T-helper 2 cell (primary cell): ENCODE measurements around the gene GPLD1.
"Not testable (repeated sequence)": the region's sequence is repeated elsewhere in the genome, so short reads cannot be mapped to it uniquely, and the experiment has no call there.

Experiments used
- DNase-seq, 5 experiments: peaks; one replicate each; pipeline versions ENCODE4 v3.0.0 to v3.0.0-alpha.2; 2012 to 2022
- total RNA-seq, 2 donors: gene quantifications; one replicate each; lab custom pipeline; 2026; lab: John Stamatoyannopoulos, UW

The GPLD1 gene, protein sequence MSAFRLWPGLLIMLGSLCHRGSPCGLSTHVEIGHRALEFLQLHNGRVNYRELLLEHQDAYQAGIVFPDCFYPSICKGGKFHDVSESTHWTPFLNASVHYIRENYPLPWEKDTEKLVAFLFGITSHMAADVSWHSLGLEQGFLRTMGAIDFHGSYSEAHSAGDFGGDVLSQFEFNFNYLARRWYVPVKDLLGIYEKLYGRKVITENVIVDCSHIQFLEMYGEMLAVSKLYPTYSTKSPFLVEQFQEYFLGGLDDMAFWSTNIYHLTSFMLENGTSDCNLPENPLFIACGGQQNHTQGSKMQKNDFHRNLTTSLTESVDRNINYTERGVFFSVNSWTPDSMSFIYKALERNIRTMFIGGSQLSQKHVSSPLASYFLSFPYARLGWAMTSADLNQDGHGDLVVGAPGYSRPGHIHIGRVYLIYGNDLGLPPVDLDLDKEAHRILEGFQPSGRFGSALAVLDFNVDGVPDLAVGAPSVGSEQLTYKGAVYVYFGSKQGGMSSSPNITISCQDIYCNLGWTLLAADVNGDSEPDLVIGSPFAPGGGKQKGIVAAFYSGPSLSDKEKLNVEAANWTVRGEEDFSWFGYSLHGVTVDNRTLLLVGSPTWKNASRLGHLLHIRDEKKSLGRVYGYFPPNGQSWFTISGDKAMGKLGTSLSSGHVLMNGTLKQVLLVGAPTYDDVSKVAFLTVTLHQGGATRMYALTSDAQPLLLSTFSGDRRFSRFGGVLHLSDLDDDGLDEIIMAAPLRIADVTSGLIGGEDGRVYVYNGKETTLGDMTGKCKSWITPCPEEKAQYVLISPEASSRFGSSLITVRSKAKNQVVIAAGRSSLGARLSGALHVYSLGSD
- 0.62 to 1.1 reads per million in 2 donors for total RNA-seq

DNA sequence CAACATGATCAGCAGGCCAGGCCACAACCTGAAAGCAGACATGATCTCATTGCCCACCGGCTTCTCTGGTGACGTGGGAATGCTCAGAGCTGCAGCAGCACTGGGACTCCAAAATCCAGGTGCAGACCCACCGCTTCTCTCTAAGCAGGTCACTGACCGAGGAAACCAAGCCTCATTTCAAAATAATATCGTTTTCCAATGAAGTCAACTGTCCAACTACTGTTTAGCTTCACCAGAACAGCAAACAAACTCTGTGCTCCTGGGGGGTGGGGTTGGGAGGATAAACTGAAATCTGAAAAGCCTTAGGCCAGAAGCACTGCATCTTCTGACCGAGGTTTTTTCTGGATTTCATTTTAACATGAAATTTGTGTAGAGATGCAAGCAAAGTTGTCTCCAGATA, at the start of gene GPLD1:
Gene GPLD1, minus strand, starts transcription at position 109 of the 400 bp plus-strand sequence. Its CDS starts 67 bp downstream, at position 42.
- no peak for DNase-seq

DNA sequence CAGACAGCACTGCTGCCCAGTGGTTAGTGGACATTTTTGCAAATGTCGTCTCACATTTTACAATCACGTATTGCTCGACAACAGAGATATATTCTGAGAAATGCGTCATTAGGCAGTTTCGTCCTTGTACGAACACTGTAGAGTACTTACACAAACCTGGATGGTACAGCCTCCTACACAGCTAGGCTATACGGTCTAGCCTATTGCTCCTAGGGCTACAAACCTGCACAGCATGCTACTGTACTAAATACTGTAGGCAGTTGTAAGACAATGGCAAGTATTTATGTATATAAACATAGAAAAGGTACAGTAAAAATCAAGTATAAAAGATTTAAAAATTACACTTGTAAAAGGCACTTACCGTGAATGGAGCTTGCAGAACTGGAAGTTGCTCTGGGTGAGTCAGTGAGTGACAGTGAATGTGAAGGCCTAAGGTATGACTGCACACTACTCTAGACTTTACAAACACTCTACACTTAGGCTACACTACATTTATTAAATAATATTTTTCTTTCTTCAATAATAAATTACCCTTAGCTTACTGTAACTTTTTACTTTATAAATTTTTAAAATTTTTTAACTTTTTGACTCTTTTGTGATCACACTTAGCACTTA, 48.5 kb upstream of the GPLD1 start:
- DNase-seq, result no peak

GRCh38 chr6:24537082-24537699, 47.8 kb upstream of the GPLD1 start:
- no peak for DNase-seq

- no peak for DNase-seq
Measured at GRCh38 chr6:24536466-24536865, 47.1 kb upstream of the GPLD1 start.

- no peak for DNase-seq
Measured at GRCh38 chr6:24535210-24535609, 45.8 kb upstream of the GPLD1 start.

DNA sequence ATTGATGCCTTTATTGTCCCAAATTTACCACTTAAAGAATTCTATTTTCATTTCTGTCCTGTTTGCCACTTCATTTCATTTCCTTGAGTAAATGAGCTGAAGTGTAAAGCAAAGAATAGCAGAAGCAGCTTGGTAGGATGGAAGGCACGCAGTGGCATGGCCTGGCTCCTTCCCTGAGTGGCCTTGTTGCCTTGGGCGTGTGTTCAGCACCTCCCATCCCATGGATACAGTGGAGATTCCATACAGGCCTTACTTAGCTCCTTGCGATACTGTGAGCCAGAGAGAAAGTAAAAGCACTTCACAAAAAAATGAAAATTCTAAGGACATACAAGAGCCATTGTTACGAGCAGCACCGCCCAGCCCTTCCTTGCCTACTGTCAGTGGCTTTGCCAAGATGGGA, 45.0 kb upstream of the GPLD1 start:
- DNase-seq, result no peak

DNA sequence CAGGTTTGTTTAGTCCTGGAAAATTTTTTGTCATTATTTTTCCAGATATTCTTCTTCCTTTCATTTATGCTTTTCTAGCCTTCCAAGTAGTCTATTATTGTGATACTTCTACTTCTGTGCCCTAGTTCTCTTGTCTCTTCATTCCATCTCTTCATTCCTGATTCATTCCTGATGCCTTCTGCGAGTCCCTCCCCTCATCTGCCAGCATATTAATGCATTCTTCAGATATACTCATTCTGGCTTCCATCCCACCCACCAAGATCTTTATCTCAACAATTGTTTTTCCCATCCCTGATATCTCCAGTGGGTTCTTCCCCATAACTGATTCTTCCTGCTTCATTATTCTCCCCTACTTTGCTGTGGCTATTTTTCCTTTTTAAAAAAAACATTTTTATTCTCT, 40.6 kb upstream of the GPLD1 start:
- no peak for DNase-seq

- DNase-seq, result peak in 1 of 5 experiments; percentile 51
Measured at GRCh38 chr6:24524805-24525204, 35.4 kb upstream of the GPLD1 start.

DNA sequence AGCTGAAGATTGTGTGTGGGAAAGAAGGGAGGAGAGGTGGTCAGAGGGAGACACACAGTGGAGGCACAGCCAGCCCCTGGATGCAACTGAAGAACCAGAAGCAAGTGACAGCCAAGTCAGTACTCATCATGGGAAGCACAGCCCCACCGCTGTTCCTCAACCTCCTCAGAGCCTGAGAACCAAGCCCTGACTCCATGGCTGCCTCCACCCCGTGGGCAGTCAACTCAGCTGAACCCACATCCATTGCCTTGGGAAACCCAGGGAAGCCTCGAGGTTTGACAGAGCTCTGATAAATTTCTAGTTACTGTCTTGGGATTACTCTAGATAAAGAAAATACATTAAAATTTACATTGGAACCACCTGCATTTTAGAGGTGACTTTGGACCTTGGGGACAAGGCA, 35.0 kb upstream of the GPLD1 start:
- DNase-seq, result no peak

DNA sequence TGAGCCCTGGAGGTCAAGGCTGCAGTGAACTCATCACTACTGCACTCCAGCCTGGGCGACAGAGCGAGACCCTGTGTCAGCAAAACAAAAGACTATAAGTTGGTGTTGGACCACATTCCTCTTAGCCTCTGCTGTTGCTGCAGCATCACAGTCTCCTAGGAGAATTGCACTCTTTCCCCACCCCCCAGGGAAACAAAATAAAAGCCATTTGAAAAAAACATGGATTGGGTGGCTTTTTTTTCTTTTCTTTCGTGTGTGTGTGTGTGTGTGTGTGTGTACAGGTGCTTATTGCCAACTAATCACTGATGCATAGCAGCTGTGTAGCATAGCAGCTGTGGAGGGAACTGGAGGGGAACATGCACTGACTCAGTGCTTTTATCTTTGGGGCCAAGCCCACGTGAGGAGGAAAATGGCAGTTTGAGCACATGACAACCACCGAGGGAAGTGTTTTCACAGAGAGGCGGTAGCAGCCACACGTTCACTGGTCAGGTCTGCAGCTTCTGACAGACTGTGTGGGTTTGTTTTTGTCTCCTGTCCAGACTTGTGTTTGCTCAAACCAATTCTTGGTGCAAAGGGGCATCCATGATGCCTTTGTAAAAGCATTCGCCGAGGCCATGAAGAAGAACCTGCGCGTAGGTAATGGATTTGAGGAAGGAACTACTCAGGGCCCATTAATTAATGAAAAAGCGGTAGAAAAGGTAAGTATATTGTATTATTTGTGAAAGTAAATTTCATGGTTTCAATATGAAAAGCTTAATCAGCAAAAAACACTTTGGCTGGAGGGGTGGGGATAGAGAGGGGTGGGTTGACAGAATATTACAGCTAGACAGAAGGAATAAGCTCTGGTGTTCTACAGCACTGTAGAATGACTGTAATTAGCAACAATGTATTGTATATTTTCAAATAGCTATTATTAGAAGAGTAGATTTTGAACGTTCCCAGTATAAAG, 33.1 kb upstream of the GPLD1 start:
- DNase-seq, result no peak

GRCh38 chr6:24520929-24521546, 31.7 kb upstream of the GPLD1 start:
- DNase-seq, result peak in 2 of 5 experiments; percentile 15 to 34

- no peak for DNase-seq
Measured at GRCh38 chr6:24517659-24518543, 28.5 kb upstream of the GPLD1 start.

GRCh38 chr6:24513602-24514001, 24.2 kb upstream of the GPLD1 start:
- no peak for DNase-seq

- DNase-seq, result not testable (repeated sequence)
Measured at GRCh38 chr6:24511976-24512375, 22.6 kb upstream of the GPLD1 start.

- DNase-seq, result no peak
Measured at GRCh38 chr6:24506814-24507520, 17.6 kb upstream of the GPLD1 start.

GRCh38 chr6:24504649-24505586, 15.5 kb upstream of the GPLD1 start:
- DNase-seq, result no peak

DNA sequence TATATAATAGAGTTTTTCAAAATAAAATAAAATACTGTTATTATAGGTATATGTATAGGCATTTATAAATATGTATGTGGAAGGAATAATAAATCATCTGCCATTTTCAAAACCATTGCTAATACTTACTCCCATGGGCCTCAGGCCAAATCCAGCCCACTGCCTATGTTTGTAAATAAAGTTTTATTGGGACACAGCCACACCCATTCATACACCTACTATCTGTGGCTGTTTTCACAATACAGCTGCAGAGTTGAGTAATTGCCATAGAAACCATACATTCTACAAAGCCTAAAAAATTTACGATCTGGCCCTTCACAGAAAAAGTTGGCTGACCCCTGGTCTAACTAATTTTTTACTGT, 14.9 kb upstream of the GPLD1 start:
- no peak for DNase-seq

- DNase-seq, result no peak
Measured at GRCh38 chr6:24501914-24502313, 12.5 kb upstream of the GPLD1 start.
